Esophagus (tissue), 2 donors: ENCODE data around the gene PSAT1. TPM values are rescaled to one million over a fixed set of nuclear protein-coding genes. Genes with fewer than 3 reads are reported as not detected.

Experiments used
- H3K27ac ChIP-seq, 2 donors: one replicate each; pipeline ENCODE4 v1.5.1; 2013; ENCODE audit warnings: low read depth in 2 of 2, mild to moderate bottlenecking in 2 of 2, inconsistent platforms in 1 of 2, low read length in 1 of 2, moderate library complexity in 1 of 2
- H3K27me3 ChIP-seq, 2 donors: one replicate each; pipeline ENCODE4 v1.6.1; 2013; ENCODE audit warnings: low read length in 2 of 2, control low read depth in 1 of 2, mild to moderate bottlenecking in 1 of 2; ENCODE audit not compliant: insufficient read depth in 2 of 2, control insufficient read depth in 1 of 2
- H3K36me3 ChIP-seq, 2 donors: one replicate each; pipeline ENCODE4 v1.6.1; 2013; ENCODE audit warnings: low read length in 1 of 2; ENCODE audit not compliant: control insufficient read depth in 2 of 2, insufficient read depth in 2 of 2
- H3K4me1 ChIP-seq, 2 donors: one replicate each; pipeline ENCODE4 v1.6.1; 2013; ENCODE audit warnings: low read length in 1 of 2; ENCODE audit not compliant: control insufficient read depth in 2 of 2, insufficient read depth in 2 of 2
- H3K4me3 ChIP-seq, 2 donors: one replicate each; pipeline ENCODE4 v1.5.1; 2013; ENCODE audit warnings: low read length in 2 of 2, mild to moderate bottlenecking in 2 of 2, low read depth in 1 of 2, moderate library complexity in 1 of 2
- H3K9me3 ChIP-seq, 2 donors: one replicate each; pipeline ENCODE4 v1.6.1; 2013; ENCODE audit warnings: mild to moderate bottlenecking in 2 of 2, low read depth in 1 of 2, low read length in 1 of 2, moderate library complexity in 1 of 2; ENCODE audit not compliant: control insufficient read depth in 2 of 2, insufficient read depth in 1 of 2
- WGBS, 2 donors: extraction: QIAGEN DNeasy Blood & Tissue Kit; methylation state at CpG; one replicate each; pipeline ENCODE4 v1.1.7; 2013; 5-methylcytosine and 5-hydroxymethylcytosine counted together
- polyA plus RNA-seq, 2 donors: library from polyadenylated mRNA; stranded (reverse); fragments of 200-250 nt; gene quantifications; one replicate each; pipeline ENCODE4 v1.2.3, GENCODE V29; 2013
- donor health status: healthy with polysubstance abuse.
- donor health status: Bipolar disorder and iron deficiency.

The PSAT1 gene
- polyA plus RNA-seq, 2 donors: 9.9 to 34.0 TPM

DNA sequence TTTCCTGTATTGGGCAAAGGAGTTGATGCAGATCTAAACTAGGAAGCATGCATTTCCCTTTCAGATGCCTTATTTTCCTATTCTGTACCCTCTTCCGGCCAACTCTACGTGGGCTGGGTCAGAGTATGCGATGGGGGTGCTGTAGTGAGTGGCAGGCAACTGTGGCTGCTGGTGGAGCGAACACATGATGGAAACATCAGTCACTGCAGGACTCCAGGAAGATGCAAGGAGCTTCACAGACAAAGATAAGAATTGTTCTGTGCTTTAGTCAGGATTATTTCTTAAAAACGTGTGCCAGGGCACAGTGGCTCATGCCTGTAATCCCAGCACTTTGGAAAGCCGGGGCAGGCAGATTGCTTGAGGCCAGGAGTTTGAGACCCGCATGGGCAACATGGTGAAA, 75.1 kb downstream of the PSAT1 start:
- Histone ChIP-seq H3K27ac (no peak overlapping the region), H3K4me1 (no peaks in the 10 kb centered on the region), H3K4me3 (no peak overlapping the region), H3K9me3 (no peaks in the 10 kb centered on the region), H3K27me3 (no peaks in the 10 kb centered on the region), H3K36me3 (no peaks in the 10 kb centered on the region)
- 72 to 74% methylated on average over 7 of the region's 7 CpGs for WGBS, 2 donors

Other genes with a start within 250 kb of the PSAT1 start
- gene CEP78, start 61.0 kb upstream of the PSAT1 start, polyA plus RNA-seq: 1 to 10 TPM; 5.2 to 5.3 TPM